IMR-90 (cell line): Measurements from ENCODE around the gene RELCH. TPM values are rescaled to one million over a fixed set of nuclear protein-coding genes. Genes with fewer than 3 reads are reported as not detected.

Experiments
- ATAC-seq: fragments of 200-7000 bp; cut with Tn5 transposase; 2 replicates; pipeline ENCODE4 v1.9.1; 2020; ENCODE audit warnings: low read depth, mild to moderate bottlenecking, moderate library complexity
- BruUV-seq: library from RNA; stranded (reverse); fragments of 400-500 nt; replicated peaks from 2 replicates; lab custom pipeline; 2021; lab: Mats Ljungman, UMichigan
- CTCF ChIA-PET: fragments of 300-600 bp; formaldehyde crosslinking; extraction: SDS; loops from one replicate; lab custom pipeline; 2021; ENCODE audit warnings: antibody characterized with exemption; lab: Yijun Ruan, JAX
- POLR2A ChIA-PET: fragments of 300-600 bp; sonication (Branson Sonifier 250); formaldehyde crosslinking; loops from one replicate; lab custom pipeline; 2022; ENCODE audit warnings: antibody characterized with exemption; ENCODE audit not compliant: unreplicated experiment; lab: Charles Lee
- DNase-seq: peaks from one replicate; pipeline ENCODE4 v3.0.0; 2013
- H2AFZ ChIP-seq: replicated peaks from 2 replicates; pipeline ENCODE3; 2013; ENCODE audit warnings: low read length, mild to moderate bottlenecking; ENCODE audit not compliant: poor library complexity
- H2AK5ac ChIP-seq: 2 replicates; pipeline ENCODE4 v1.6.1; 2013; ENCODE audit warnings: low read depth, low read length, inconsistent platforms
- H2AK9ac ChIP-seq: replicated peaks from 2 replicates; pipeline ENCODE3; 2013; ENCODE audit warnings: mild to moderate bottlenecking, low read depth, low read length, moderate library complexity; ENCODE audit not compliant: poor library complexity
- H2BK120ac ChIP-seq: 2 replicates; pipeline ENCODE4 v1.6.1; 2013; ENCODE audit warnings: low read depth, low read length, inconsistent platforms
- H2BK15ac ChIP-seq: 3 replicates; pipeline ENCODE4 v1.6.1; 2013; ENCODE audit warnings: low read depth, low read length, inconsistent platforms
- H2BK20ac ChIP-seq: 2 replicates; pipeline ENCODE4 v1.6.1; 2013; ENCODE audit warnings: low read depth, mild to moderate bottlenecking, inconsistent platforms, low read length, moderate library complexity
- H2BK5ac ChIP-seq: 2 replicates; pipeline ENCODE4 v1.6.1; 2013; ENCODE audit warnings: mild to moderate bottlenecking, low read depth, low read length, inconsistent platforms; ENCODE audit not compliant: poor library complexity, severe bottlenecking
- H3K14ac ChIP-seq: replicated peaks from 2 replicates; pipeline ENCODE4 v1.6.1; 2013; ENCODE audit warnings: low read depth, low read length, inconsistent platforms
- H3K18ac ChIP-seq: 2 replicates; pipeline ENCODE4 v1.6.1; 2013; ENCODE audit warnings: low read depth, low read length, control low read depth
- H3K23ac ChIP-seq: 2 replicates; pipeline ENCODE4 v1.6.1; 2013; ENCODE audit warnings: low read depth, low read length, inconsistent platforms
- H3K27ac ChIP-seq: 2 replicates; pipeline ENCODE4 v1.5.1; 2013; ENCODE audit warnings: mild to moderate bottlenecking, control low read depth, low read length; ENCODE audit not compliant: insufficient read depth
- H3K27me3 ChIP-seq: 2 replicates; pipeline ENCODE4 v1.6.1; 2013; ENCODE audit warnings: low read length; ENCODE audit not compliant: control insufficient read depth, insufficient read depth
- H3K36me3 ChIP-seq: 2 replicates; pipeline ENCODE4 v1.6.1; 2013; ENCODE audit warnings: low read length, mixed read lengths; ENCODE audit not compliant: control insufficient read depth, insufficient read depth
- H3K4ac ChIP-seq: 2 replicates; pipeline ENCODE4 v1.6.1; 2013; ENCODE audit warnings: low read depth, low read length, inconsistent platforms
- H3K4me1 ChIP-seq: 2 replicates; pipeline ENCODE4 v1.6.1; 2013; ENCODE audit warnings: low read length, mixed read lengths; ENCODE audit not compliant: control insufficient read depth, insufficient read depth
- H3K4me2 ChIP-seq: 2 replicates; pipeline ENCODE4 v1.6.1; 2013; ENCODE audit warnings: low read depth, mild to moderate bottlenecking, control low read depth, low read length, moderate library complexity
- H3K4me3 ChIP-seq: 2 replicates; pipeline ENCODE4 v1.5.1; 2013; ENCODE audit warnings: low read depth, mild to moderate bottlenecking, control low read depth, low read length, moderate library complexity; ENCODE audit not compliant: insufficient read depth
- H3K56ac ChIP-seq: 2 replicates; pipeline ENCODE4 v1.6.1; 2013; ENCODE audit warnings: low read length, inconsistent platforms; ENCODE audit not compliant: insufficient read depth; ENCODE audit errors: extremely low read depth
- H3K79me1 ChIP-seq, 2 experiments: 2 replicates each; pipeline ENCODE4 v1.6.1; 2013; ENCODE audit warnings: low read length in 2 of 2, inconsistent platforms in 1 of 2, low read depth in 1 of 2
- H3K9ac ChIP-seq: 2 replicates; pipeline ENCODE4 v1.6.1; 2013; ENCODE audit warnings: low read depth, low read length, control low read depth
- H3K9me1 ChIP-seq: 2 replicates; pipeline ENCODE4 v1.6.1; 2013; ENCODE audit warnings: low read length, inconsistent platforms; ENCODE audit not compliant: insufficient read depth
- H3K9me3 ChIP-seq: 2 replicates; pipeline ENCODE4 v1.6.1; 2013; ENCODE audit warnings: low read length; ENCODE audit not compliant: control insufficient read depth, insufficient read depth
- H4K20me1 ChIP-seq: 2 replicates; pipeline ENCODE4 v1.6.1; 2013; ENCODE audit warnings: low read length, inconsistent platforms; ENCODE audit not compliant: insufficient read depth
- H4K5ac ChIP-seq: 2 replicates; pipeline ENCODE4 v1.6.1; 2013; ENCODE audit warnings: mild to moderate bottlenecking, low read depth, low read length, control low read depth
- H4K8ac ChIP-seq, 2 experiments: 2 replicates each; pipeline ENCODE4 v1.6.1; 2013; ENCODE audit warnings: low read depth in 2 of 2, low read length in 2 of 2, control low read depth in 1 of 2, inconsistent platforms in 1 of 2
- H4K91ac ChIP-seq: 2 replicates; pipeline ENCODE4 v1.6.1; 2013; ENCODE audit warnings: low read depth, low read length, inconsistent platforms; ENCODE audit not compliant: insufficient read depth
- BHLHE40 ChIP-seq: fragments of 150-350 bp; IDR thresholded peaks from 2 replicates; pipeline ENCODE4 v1.6.1; 2016; ENCODE audit warnings: mild to moderate bottlenecking, low read depth, low read length
- CEBPB ChIP-seq: IDR thresholded peaks from 2 replicates; pipeline ENCODE4 v1.6.1; 2012; ENCODE audit warnings: low read depth, low read length, improper control_type of control experiment
- CHD1 ChIP-seq: IDR thresholded peaks from 2 replicates; pipeline ENCODE4 v1.6.1; 2012; ENCODE audit warnings: low read depth, low read length, improper control_type of control experiment
- ELK1 ChIP-seq: fragments of 150-350 bp; IDR thresholded peaks from 2 replicates; pipeline ENCODE4 v1.6.1; 2016; ENCODE audit warnings: low read depth, mild to moderate bottlenecking, low read length, moderate library complexity, borderline replicate concordance
- FOS ChIP-seq: fragments of 150-350 bp; IDR thresholded peaks from 2 replicates; pipeline ENCODE4 v1.6.1; 2016; ENCODE audit warnings: low read depth, low read length
- MAFK ChIP-seq: IDR thresholded peaks from 2 replicates; pipeline ENCODE4 v1.6.1; 2012; ENCODE audit warnings: low read depth, low read length, improper control_type of control experiment
- MAZ ChIP-seq: IDR thresholded peaks from 2 replicates; pipeline ENCODE4 v1.6.1; 2012; ENCODE audit warnings: low read depth, mild to moderate bottlenecking, low read length, improper control_type of control experiment, moderate library complexity, borderline replicate concordance
- MXI1 ChIP-seq: IDR thresholded peaks from 2 replicates; pipeline ENCODE4 v1.6.1; 2012; ENCODE audit warnings: low read depth, mild to moderate bottlenecking, low read length, moderate library complexity, borderline replicate concordance
- NFE2L2 ChIP-seq: fragments of 150-350 bp; IDR thresholded peaks from 2 replicates; pipeline ENCODE4 v1.6.1; 2016; ENCODE audit warnings: low read depth, mild to moderate bottlenecking, low read length
- POLR2A ChIP-seq: IDR thresholded peaks from 2 replicates; pipeline ENCODE4 v1.6.1; 2012; ENCODE audit warnings: mild to moderate bottlenecking, low read depth, low read length
- RAD21 ChIP-seq: IDR thresholded peaks from 2 replicates; pipeline ENCODE4 v1.6.1; 2012; ENCODE audit warnings: low read length, improper control_type of control experiment
- RCOR1 ChIP-seq: IDR thresholded peaks from 2 replicates; pipeline ENCODE4 v1.6.1; 2012; ENCODE audit warnings: mild to moderate bottlenecking, low read length, improper control_type of control experiment; ENCODE audit not compliant: insufficient replicate concordance
- RFX5 ChIP-seq: IDR thresholded peaks from 2 replicates; pipeline ENCODE4 v1.8.0; 2012; ENCODE audit warnings: low read depth, mild to moderate bottlenecking, low read length, moderate library complexity
- SMC3 ChIP-seq: fragments of 150-350 bp; IDR thresholded peaks from 2 replicates; pipeline ENCODE4 v1.6.1; 2016; ENCODE audit warnings: low read depth, mild to moderate bottlenecking, antibody characterized with exemption, low read length, moderate library complexity
- USF2 ChIP-seq: fragments of 150-350 bp; IDR thresholded peaks from 2 replicates; pipeline ENCODE4 v1.6.1; 2017; ENCODE audit warnings: mild to moderate bottlenecking, antibody characterized with exemption, low read length, low read depth
- WGBS, 2 experiments: methylation state at CpG; one replicate each; pipeline versions ENCODE4 v1.1.5 to v1.1.7; 2013; ENCODE audit warnings: missing lambda C conversion rate in 2 of 2; ENCODE audit not compliant: insufficient read length in 1 of 2; ENCODE audit errors: extremely low coverage in 2 of 2; 5-methylcytosine and 5-hydroxymethylcytosine counted together
- dilution Hi-C: fragments of 300-500 bp; cut with HindIII; formaldehyde crosslinking; loops from one replicate; pipeline ENCODE4 v1.14.3; 2018; ENCODE audit warnings: low sequenced_read_pairs; ENCODE audit not compliant: unreplicated experiment
- in situ Hi-C: fragments of 300-500 bp; cut with MboI; formaldehyde crosslinking; loops from 3 replicates; pipeline ENCODE4 v1.14.3; 2019; ENCODE audit warnings: low sequenced_read_pairs, inconsistent platforms, mixed read lengths
- intact Hi-C: fragments of 100-400 bp; cut with micrococcal nuclease; formaldehyde crosslinking; loops from 2 replicates; pipeline ENCODE4 v1.10.0; 2022
- polyA plus RNA-seq, 3 experiments: library from polyadenylated mRNA; depleted of rRNA; stranded (reverse); fragments of >200 nt; gene quantifications; 2 replicates each; pipeline ENCODE4 v1.2.3, GENCODE V29; 2012; ENCODE audit warnings: low replicate concordance in 1 of 3
- total RNA-seq: library from RNA; depleted of rRNA; stranded (reverse); fragments of >200 nt; gene quantifications from 2 replicates; pipeline ENCODE4 v1.2.3, GENCODE V29; 2012
- TF ChIP-seq, protein P1 (sequence below): conservative IDR thresholded peaks from 2 replicates; pipeline ENCODE4 v1.5.1; 2012; ENCODE audit warnings: mild to moderate bottlenecking, low read depth, low read length, improper control_type of control experiment

The RELCH gene
- total and polyA plus RNA-seq, 2 of the 4 experiments (the other 2 are of a cell fraction) = 14.4 to 52.5 TPM

GRCh38 chr18:62245177-62245576, 58.1 kb downstream of the RELCH start:
- no peak overlapping the region for H2BK20ac ChIP-seq
- no peaks in the 10 kb centered on the region for H4K20me1 ChIP-seq
- dilution Hi-C loops = no loop called here
- H2AFZ ChIP-seq = no peak overlapping the region
- no peak overlapping the region for H3K56ac ChIP-seq
- 96% methylated on average over 6 of the region's 8 CpGs; no CpG with 5 or more reads in 1 of the 2 experiments for WGBS, 2 experiments
- no peak overlapping the region for H2AK5ac ChIP-seq
- TF ChIP-seq, protein P1, sequence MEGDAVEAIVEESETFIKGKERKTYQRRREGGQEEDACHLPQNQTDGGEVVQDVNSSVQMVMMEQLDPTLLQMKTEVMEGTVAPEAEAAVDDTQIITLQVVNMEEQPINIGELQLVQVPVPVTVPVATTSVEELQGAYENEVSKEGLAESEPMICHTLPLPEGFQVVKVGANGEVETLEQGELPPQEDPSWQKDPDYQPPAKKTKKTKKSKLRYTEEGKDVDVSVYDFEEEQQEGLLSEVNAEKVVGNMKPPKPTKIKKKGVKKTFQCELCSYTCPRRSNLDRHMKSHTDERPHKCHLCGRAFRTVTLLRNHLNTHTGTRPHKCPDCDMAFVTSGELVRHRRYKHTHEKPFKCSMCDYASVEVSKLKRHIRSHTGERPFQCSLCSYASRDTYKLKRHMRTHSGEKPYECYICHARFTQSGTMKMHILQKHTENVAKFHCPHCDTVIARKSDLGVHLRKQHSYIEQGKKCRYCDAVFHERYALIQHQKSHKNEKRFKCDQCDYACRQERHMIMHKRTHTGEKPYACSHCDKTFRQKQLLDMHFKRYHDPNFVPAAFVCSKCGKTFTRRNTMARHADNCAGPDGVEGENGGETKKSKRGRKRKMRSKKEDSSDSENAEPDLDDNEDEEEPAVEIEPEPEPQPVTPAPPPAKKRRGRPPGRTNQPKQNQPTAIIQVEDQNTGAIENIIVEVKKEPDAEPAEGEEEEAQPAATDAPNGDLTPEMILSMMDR = no peak
- TF ChIP-seq MAZ = no peak
- no peak for TF ChIP-seq RCOR1
- TF ChIP-seq RAD21 = no peak
- no peak for TF ChIP-seq FOS
- TF ChIP-seq POLR2A = no peak
- TF ChIP-seq NFE2L2 = no peak
- TF ChIP-seq MXI1 = no peak
- no peak for TF ChIP-seq CEBPB
- TF ChIP-seq MAFK = no peak
- TF ChIP-seq CHD1 = no peak
- no peak for TF ChIP-seq SMC3
- no peak for TF ChIP-seq USF2
- no peak for TF ChIP-seq BHLHE40
- no peak for TF ChIP-seq ELK1
- TF ChIP-seq RFX5 = no peak
- CTCF ChIA-PET = no interaction called here
- H3K14ac ChIP-seq = no peak overlapping the region
- no TSS peak for BruUV-seq
- no peak overlapping the region for H3K23ac ChIP-seq
- ATAC-seq = no peak
- H3K27ac ChIP-seq = no peak overlapping the region
- no peak overlapping the region for H4K91ac ChIP-seq
- H3K36me3 ChIP-seq = peaks cover 5% of the 10 kb centered on the region; the same call in 1 of the 2 replicates
- H3K4me1 ChIP-seq = no peaks in the 10 kb centered on the region
- no peaks in the 10 kb centered on the region for H3K9me3 ChIP-seq
- POLR2A ChIA-PET = no interaction called here
- no peak overlapping the region for H2BK5ac ChIP-seq
- DNase-seq = no peak
- no peak overlapping the region for H2AK9ac ChIP-seq
- H4K5ac ChIP-seq = no peak overlapping the region
- peaks cover 5% of the 10 kb centered on the region; the same call in 1 of the 2 replicates for H3K9me1 ChIP-seq
- no peak overlapping the region for H2BK15ac ChIP-seq
- no peak overlapping the region for H3K4me3 ChIP-seq
- H4K8ac ChIP-seq = no peak overlapping the region
- in situ Hi-C loops = loop anchor here (5.0 kb wide), 1 partner anchor 58 kb away; the partner anchor contains the start of genes PIGN and RELCH
- H2BK120ac ChIP-seq = no peak overlapping the region
- no peak overlapping the region for H3K4me2 ChIP-seq
- no peak overlapping the region for H3K4ac ChIP-seq
- no peaks in the 10 kb centered on the region for H3K79me1 ChIP-seq
- no peak overlapping the region for H3K9ac ChIP-seq
- no peaks in the 10 kb centered on the region for H3K27me3 ChIP-seq
- intact Hi-C loops = no loop called here
- H3K18ac ChIP-seq = no peak overlapping the region
